DOHH2 (cell line): ENCODE measurements around the gene POU5F2.

ENCODE experiments used
- CTCF ChIP-seq: fragments of 200-600 bp; sonication (generic); IDR thresholded peaks from one replicate; pipeline ENCODE4 v1.5.1; 2014; ENCODE audit warnings: antibody characterized with exemption, mild to moderate bottlenecking, low read depth, low read length; ENCODE audit not compliant: poor library complexity, severe bottlenecking
- EZH2phosphoT487 ChIP-seq: fragments of 200-600 bp; sonication (generic); IDR thresholded peaks from 2 replicates; pipeline ENCODE4 v1.6.1; 2017; ENCODE audit warnings: borderline replicate concordance, mild to moderate bottlenecking, antibody characterized with exemption, low read length, moderate library complexity, mixed read lengths

GRCh38 chr5:93705896-93706295, 35.5 kb downstream of the POU5F2 start:
- TF ChIP-seq CTCF (no peak), EZH2phosphoT487 (no peak)
